RWPE2 (cell line): Measurements from ENCODE around the gene DUSP28.
A peak's percentile ranks its signal among the peaks of the same experiment; 100 is the strongest.

Experiments used
- ATAC-seq: fragments of 200-7000 bp; cut with Tn5 transposase; 3 replicates; pipeline ENCODE4 v1.9.1; 2021; ENCODE audit warnings: low read depth
- DNase-seq: peaks from one replicate; pipeline ENCODE4 v3.0.0-alpha.2; 2020; ENCODE audit warnings: low spot score
- H3K27ac ChIP-seq: fragments of 450-650 bp; 2 replicates; pipeline ENCODE4 v1.5.1; 2017; ENCODE audit warnings: mild to moderate bottlenecking; ENCODE audit not compliant: poor library complexity, severe bottlenecking
- H3K27me3 ChIP-seq: fragments of 250-450 bp; sonication (Bioruptor Pico); 2 replicates; pipeline ENCODE4 v1.5.1; 2021; ENCODE audit warnings: mild to moderate bottlenecking, moderate library complexity; ENCODE audit not compliant: insufficient read depth, poor library complexity, severe bottlenecking
- H3K36me3 ChIP-seq: fragments of 250-450 bp; sonication (Bioruptor Pico); 2 replicates; pipeline ENCODE4 v1.5.1; 2020; ENCODE audit warnings: low read depth, mild to moderate bottlenecking, moderate library complexity
- H3K4me1 ChIP-seq: fragments of 250-450 bp; sonication (Bioruptor Pico); 2 replicates; pipeline ENCODE4 v1.5.1; 2021; ENCODE audit warnings: mild to moderate bottlenecking, moderate library complexity; ENCODE audit not compliant: insufficient read depth, poor library complexity, severe bottlenecking
- H3K4me3 ChIP-seq: fragments of 250-450 bp; sonication (Bioruptor Pico); 2 replicates; pipeline ENCODE4 v1.5.1; 2021; ENCODE audit warnings: mild to moderate bottlenecking, moderate library complexity; ENCODE audit not compliant: severe bottlenecking
- H3K9me3 ChIP-seq: fragments of 250-450 bp; sonication (Bioruptor Pico); 2 replicates; pipeline ENCODE4 v1.5.1; 2021; ENCODE audit warnings: mild to moderate bottlenecking, moderate library complexity; ENCODE audit not compliant: severe bottlenecking
- TF ChIP-seq, protein P1 (sequence below): fragments of 450-650 bp; IDR thresholded peaks from one replicate; pipeline ENCODE4 v1.5.1; 2017; ENCODE audit warnings: mild to moderate bottlenecking, moderate library complexity; ENCODE audit not compliant: poor library complexity, severe bottlenecking

The DUSP28 gene

DNA sequence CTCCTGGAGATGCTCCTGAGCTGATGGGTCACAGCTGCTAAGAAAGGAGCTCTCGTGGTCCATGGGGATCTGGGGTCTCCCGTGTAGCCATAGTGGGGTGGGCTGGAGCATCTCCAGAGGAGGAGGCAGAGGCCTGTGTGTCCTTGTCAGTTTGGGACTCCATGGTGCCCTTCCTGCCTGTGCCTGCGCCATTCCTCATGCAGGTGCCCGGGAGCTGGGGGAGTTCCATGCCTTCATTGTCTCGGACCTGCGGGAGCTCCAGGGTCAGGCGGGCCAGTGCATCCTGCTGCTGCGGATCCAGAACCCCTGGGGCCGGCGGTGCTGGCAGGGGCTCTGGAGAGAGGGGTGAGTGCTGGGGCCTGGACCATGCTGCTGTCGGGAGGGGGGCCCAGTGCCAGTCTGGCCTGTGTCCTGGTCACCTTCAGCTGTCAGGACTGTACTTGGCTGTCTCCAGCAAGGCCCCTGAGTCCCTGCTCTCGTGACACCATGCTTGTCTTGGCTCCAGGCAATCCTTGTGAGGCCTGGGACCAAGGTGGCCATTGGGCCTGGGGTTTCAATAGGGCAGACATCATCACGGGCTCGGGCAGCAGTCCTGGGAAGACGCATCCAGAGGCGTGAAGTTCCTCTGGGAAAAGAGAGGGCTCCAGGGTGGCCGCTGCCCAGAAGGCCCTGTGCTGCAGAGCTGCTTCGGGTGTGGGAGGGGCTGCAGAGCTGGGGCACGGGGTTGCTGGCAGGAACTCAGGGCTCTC is 33.7 kb downstream of the DUSP28 start:
- no peaks in the 10 kb centered on the region for H3K4me1 ChIP-seq
- H3K27ac ChIP-seq, result no peak overlapping the region
- no peak overlapping the region for H3K4me3 ChIP-seq
- peak; percentile 42 for DNase-seq
- H3K27me3 ChIP-seq, result no peaks in the 10 kb centered on the region
- no peaks in the 10 kb centered on the region for H3K9me3 ChIP-seq
- no peak for ATAC-seq
- peaks cover 24% of the 10 kb centered on the region for H3K36me3 ChIP-seq
- TF ChIP-seq, protein P1, sequence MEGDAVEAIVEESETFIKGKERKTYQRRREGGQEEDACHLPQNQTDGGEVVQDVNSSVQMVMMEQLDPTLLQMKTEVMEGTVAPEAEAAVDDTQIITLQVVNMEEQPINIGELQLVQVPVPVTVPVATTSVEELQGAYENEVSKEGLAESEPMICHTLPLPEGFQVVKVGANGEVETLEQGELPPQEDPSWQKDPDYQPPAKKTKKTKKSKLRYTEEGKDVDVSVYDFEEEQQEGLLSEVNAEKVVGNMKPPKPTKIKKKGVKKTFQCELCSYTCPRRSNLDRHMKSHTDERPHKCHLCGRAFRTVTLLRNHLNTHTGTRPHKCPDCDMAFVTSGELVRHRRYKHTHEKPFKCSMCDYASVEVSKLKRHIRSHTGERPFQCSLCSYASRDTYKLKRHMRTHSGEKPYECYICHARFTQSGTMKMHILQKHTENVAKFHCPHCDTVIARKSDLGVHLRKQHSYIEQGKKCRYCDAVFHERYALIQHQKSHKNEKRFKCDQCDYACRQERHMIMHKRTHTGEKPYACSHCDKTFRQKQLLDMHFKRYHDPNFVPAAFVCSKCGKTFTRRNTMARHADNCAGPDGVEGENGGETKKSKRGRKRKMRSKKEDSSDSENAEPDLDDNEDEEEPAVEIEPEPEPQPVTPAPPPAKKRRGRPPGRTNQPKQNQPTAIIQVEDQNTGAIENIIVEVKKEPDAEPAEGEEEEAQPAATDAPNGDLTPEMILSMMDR, result no peak

DNA sequence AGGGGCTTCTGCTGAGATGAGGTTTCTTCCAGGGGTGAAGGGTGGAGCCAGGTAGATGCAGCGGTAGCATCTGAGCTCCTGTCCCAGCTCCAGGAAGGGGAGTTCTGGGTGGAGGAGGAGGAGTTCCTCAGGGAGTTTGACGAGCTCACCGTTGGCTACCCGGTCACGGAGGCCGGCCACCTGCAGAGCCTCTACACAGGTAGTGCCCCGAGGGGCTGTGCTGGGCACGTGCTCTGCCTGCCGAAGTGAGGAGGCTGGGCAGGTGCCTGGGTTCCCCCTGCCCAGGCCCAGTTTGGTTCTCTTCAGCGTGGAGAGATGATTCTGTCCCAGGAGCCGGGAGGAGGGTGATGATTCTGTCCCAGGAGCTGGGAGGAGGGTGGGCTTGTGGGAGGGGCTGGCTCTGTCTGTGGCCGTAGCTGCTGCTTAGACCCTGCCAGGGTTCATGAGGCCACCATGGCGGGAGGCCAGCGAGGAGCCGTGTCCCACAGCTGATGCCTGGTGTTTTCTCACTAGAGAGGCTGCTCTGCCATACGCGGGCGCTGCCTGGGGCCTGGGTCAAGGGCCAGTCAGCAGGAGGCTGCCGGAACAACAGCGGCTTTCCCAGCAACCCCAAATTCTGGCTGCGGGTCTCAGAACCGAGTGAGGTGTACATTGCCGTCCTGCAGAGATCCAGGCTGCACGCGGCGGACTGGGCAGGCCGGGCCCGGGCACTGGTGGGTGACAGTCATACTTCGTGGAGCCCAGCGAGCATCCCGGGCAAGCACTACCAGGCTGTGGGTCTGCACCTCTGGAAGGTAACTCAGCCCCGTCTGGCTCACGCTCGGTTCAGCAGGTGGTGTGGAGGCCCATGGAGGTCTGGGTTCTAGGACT is 34.6 kb downstream of the DUSP28 start:
- no peak for ATAC-seq
- peak; percentile 63 for DNase-seq
- no peak overlapping the region for H3K4me3 ChIP-seq
- TF ChIP-seq, protein P1, result no peak
- H3K27me3 ChIP-seq, result no peaks in the 10 kb centered on the region
- H3K4me1 ChIP-seq, result no peaks in the 10 kb centered on the region
- no peaks in the 10 kb centered on the region for H3K9me3 ChIP-seq
- no peak overlapping the region for H3K27ac ChIP-seq
- H3K36me3 ChIP-seq, result peaks cover 24% of the 10 kb centered on the region

GRCh38 chr2:240595381-240596079 is 35.4 kb downstream of the DUSP28 start:
- H3K27ac ChIP-seq, result no peak overlapping the region
- TF ChIP-seq, protein P1, result peak; percentile 6
- no peaks in the 10 kb centered on the region for H3K27me3 ChIP-seq
- H3K36me3 ChIP-seq, result peaks cover 24% of the 10 kb centered on the region
- H3K9me3 ChIP-seq, result no peaks in the 10 kb centered on the region
- H3K4me3 ChIP-seq, result no peak overlapping the region
- no peaks in the 10 kb centered on the region for H3K4me1 ChIP-seq
- DNase-seq (peak; percentile 60), ATAC-seq (no peak)

- TF ChIP-seq, protein P1, result no peak
- Histone ChIP-seq H3K36me3 (peaks cover 21% of the 10 kb centered on the region), H3K4me1 (no peaks in the 10 kb centered on the region), H3K4me3 (no peak overlapping the region), H3K27me3 (no peaks in the 10 kb centered on the region), H3K9me3 (no peaks in the 10 kb centered on the region), H3K27ac (no peak overlapping the region)
- DNase-seq (peak; percentile 55), ATAC-seq (no peak)
Observed at GRCh38 chr2:240596080-240596460, 35.9 kb downstream of the DUSP28 start.
